BLaER1 treated with 17β-estradiol and CSF1 and Interleukin-3, amounts not matched to agents 10 nM and 100 nM (cell line): ENCODE data around the gene AIDA.
A peak's percentile ranks its signal among the peaks of the same experiment; 100 is the strongest.

Experiments
- H3K27ac ChIP-seq, 11 experiments: shearing (Covaris generic); formaldehyde crosslinking; 2 replicates each; pipeline ENCODE4 v1.8.1; 2022
- H3K27me3 ChIP-seq, 11 experiments: shearing (Covaris generic); formaldehyde crosslinking; 2 replicates each; pipeline ENCODE4 v1.8.1; 2022
- H3K36me3 ChIP-seq, 11 experiments: shearing (Covaris generic); formaldehyde crosslinking; 2 replicates each; pipeline ENCODE4 v1.8.1; 2022
- H3K4me1 ChIP-seq, 10 experiments: shearing (Covaris generic); formaldehyde crosslinking; 2 replicates each; pipeline ENCODE4 v1.8.1; 2022
- H3K4me2 ChIP-seq, 11 experiments: shearing (Covaris generic); formaldehyde crosslinking; 2 replicates each; pipeline ENCODE4 v1.8.1; 2022
- H3K4me3 ChIP-seq, 10 experiments: shearing (Covaris generic); formaldehyde crosslinking; 2 replicates each; pipeline ENCODE4 v1.8.1; 2022
- H3K9ac ChIP-seq, 11 experiments: shearing (Covaris generic); formaldehyde crosslinking; 2 replicates each; pipeline ENCODE4 v1.8.1; 2022
- H3K9me3 ChIP-seq, 11 experiments: shearing (Covaris generic); formaldehyde crosslinking; replicated peaks in 1 of 11; 2 replicates each; pipeline ENCODE4 v1.8.1; 2022
- H4K20me1 ChIP-seq, 11 experiments: shearing (Covaris generic); formaldehyde crosslinking; 2 replicates each; pipeline ENCODE4 v1.8.1; 2022
- Cebpa-rat ChIP-seq, 11 experiments: shearing (Covaris generic); IDR thresholded peaks; 2 replicates each; pipeline ENCODE4 v1.8.1; 2022

Gene AIDA

GRCh38 chr1:222663431-222663934, 48.8 kb downstream of the AIDA start:
- H4K20me1 ChIP-seq, result peaks cover 0 to 2% (median 0%) of the 10 kb centered on the region in 11 experiments; a peak in 2 of 22 replicates
- H3K4me2 ChIP-seq, result no peak overlapping the region
- no peaks in the 10 kb centered on the region for H3K27me3 ChIP-seq
- H3K27ac ChIP-seq, result no peak overlapping the region
- no peak for TF ChIP-seq Cebpa-rat (IDR thresholded peaks at IDR 0.05)
- no peak overlapping the region for H3K9ac ChIP-seq
- no peaks in the 10 kb centered on the region for H3K9me3 ChIP-seq
- H3K36me3 ChIP-seq, result peaks cover 87 to 96% (median 93%) of the 10 kb centered on the region in 11 experiments
- no peak overlapping the region for H3K4me3 ChIP-seq
- no peaks in the 10 kb centered on the region for H3K4me1 ChIP-seq

- Histone ChIP-seq H3K27me3 (no peaks in the 10 kb centered on the region), H3K9ac (no peak overlapping the region)
These were observed 54.4 kb downstream of the AIDA start for GRCh38 chr1:222657899-222658298.

GRCh38 chr1:222656391-222657155, 55.7 kb downstream of the AIDA start:
- Histone ChIP-seq H3K9me3 (no peaks in the 10 kb centered on the region), H3K36me3 (peaks cover 83 to 95% (median 87%) of the 10 kb centered on the region in 11 experiments), H3K9ac (no peak overlapping the region), H3K27me3 (no peaks in the 10 kb centered on the region), H3K27ac (no peak overlapping the region; a peak in 1 of 22 replicates), H3K4me3 (no peak overlapping the region), H3K4me2 (no peak overlapping the region), H3K4me1 (peaks cover 24 to 41% (median 34%) of the 10 kb centered on the region in 10 experiments), H4K20me1 (peaks cover 0 to 6% (median 0%) of the 10 kb centered on the region in 11 experiments; a peak in 1 of 22 replicates)
- TF ChIP-seq Cebpa-rat (IDR thresholded peaks at IDR 0.05), result no peak

More at GRCh38 chr1:222657899-222658298, 54.4 kb downstream of the AIDA start:
- Histone ChIP-seq H3K4me2 (no peak overlapping the region), H3K27ac (no peak overlapping the region), H3K4me1 (peaks cover 24 to 36% (median 31%) of the 10 kb centered on the region in 10 experiments), H3K4me3 (no peak overlapping the region), H3K36me3 (peaks cover 83 to 95% (median 87%) of the 10 kb centered on the region in 11 experiments), H3K9me3 (no peaks in the 10 kb centered on the region), H4K20me1 (peaks cover 0 to 6% (median 0%) of the 10 kb centered on the region in 11 experiments; a peak in 1 of 22 replicates)
- no peak for TF ChIP-seq Cebpa-rat (IDR thresholded peaks at IDR 0.05)

- Histone ChIP-seq H3K27ac (peak overlapping the region; percentile 1 to 77 (median 64); a peak in 17 of 22 replicates), H3K36me3 (peaks cover 82 to 95% (median 87%) of the 10 kb centered on the region in 11 experiments), H3K4me1 (peaks cover 24 to 41% (median 34%) of the 10 kb centered on the region in 10 experiments), H3K4me3 (peak overlapping the region in 1 of 10 experiments; percentile 21; a peak in 2 of 20 replicates), H3K9ac (peak overlapping the region in 7 of 11 experiments; percentile 6 to 59 (median 41); a peak in 12 of 22 replicates), H4K20me1 (peaks cover 0 to 6% (median 0%) of the 10 kb centered on the region in 11 experiments; a peak in 1 of 22 replicates), H3K9me3 (no peaks in the 10 kb centered on the region), H3K4me2 (peak overlapping the region; percentile 58 to 86 (median 70)), H3K27me3 (no peaks in the 10 kb centered on the region)
- TF ChIP-seq Cebpa-rat (IDR thresholded peaks at IDR 0.05), result no peak
These were observed 57.4 kb downstream of the AIDA start for GRCh38 chr1:222654849-222655248.

- Histone ChIP-seq H3K27ac (peak overlapping the region in 1 of 11 experiments; percentile 44; a peak in 1 of 22 replicates), H3K36me3 (peaks cover 79 to 95% (median 84%) of the 10 kb centered on the region in 11 experiments), H3K4me1 (peaks cover 24 to 41% (median 34%) of the 10 kb centered on the region in 10 experiments), H3K27me3 (no peaks in the 10 kb centered on the region), H3K9me3 (no peaks in the 10 kb centered on the region), H3K4me2 (peak overlapping the region in 5 of 11 experiments; percentile 1 to 86 (median 59); a peak in 7 of 22 replicates), H3K4me3 (no peak overlapping the region), H3K9ac (0 out of 22 replicates have a peak overlapping the region, but pooled peaks of 2 of the 11 experiments have one; percentile 6 to 59), H4K20me1 (peaks cover 0 to 6% (median 0%) of the 10 kb centered on the region in 11 experiments; a peak in 1 of 22 replicates)
- TF ChIP-seq Cebpa-rat (IDR thresholded peaks at IDR 0.05), result no peak
These were observed 59.0 kb downstream of the AIDA start for GRCh38 chr1:222653178-222653827.

GRCh38 chr1:222652676-222653075, 59.6 kb downstream of the AIDA start:
- no peak for TF ChIP-seq Cebpa-rat (IDR thresholded peaks at IDR 0.05)
- peaks cover 0 to 6% (median 0%) of the 10 kb centered on the region in 11 experiments; a peak in 1 of 22 replicates for H4K20me1 ChIP-seq
- peaks cover 24 to 41% (median 34%) of the 10 kb centered on the region in 10 experiments for H3K4me1 ChIP-seq
- H3K4me3 ChIP-seq, result no peak overlapping the region
- peak overlapping the region in 3 of 11 experiments; percentile 1 to 59 (median 3); a peak in 1 of 22 replicates for H3K4me2 ChIP-seq
- no peaks in the 10 kb centered on the region for H3K9me3 ChIP-seq
- peaks cover 74 to 94% (median 81%) of the 10 kb centered on the region in 11 experiments for H3K36me3 ChIP-seq
- H3K9ac ChIP-seq, result no peak overlapping the region
- H3K27me3 ChIP-seq, result no peaks in the 10 kb centered on the region
- H3K27ac ChIP-seq, result no peak overlapping the region

- Histone ChIP-seq H3K36me3 (peaks cover 18 to 56% (median 32%) of the 10 kb centered on the region in 11 experiments), H3K4me1 (peaks cover 11 to 18% (median 16%) of the 10 kb centered on the region in 10 experiments), H3K27ac (peak overlapping the region; percentile 87 to 98 (median 96)), H3K9ac (peak overlapping the region; percentile 83 to 96 (median 92)), H3K4me2 (peak overlapping the region; percentile 83 to 96 (median 87)), H3K27me3 (no peaks in the 10 kb centered on the region), H4K20me1 (no peaks in the 10 kb centered on the region), H3K4me3 (peak overlapping the region; percentile 70 to 92 (median 84)), H3K9me3 (no peaks in the 10 kb centered on the region)
- TF ChIP-seq Cebpa-rat (IDR thresholded peaks at IDR 0.05), result no peak
These were observed 67.7 kb downstream of the AIDA start for GRCh38 chr1:222644636-222644980.

GRCh38 chr1:222643938-222644635, 68.2 kb downstream of the AIDA start:
- H3K27ac ChIP-seq, result peak overlapping the region; percentile 87 to 98 (median 96)
- H3K27me3 ChIP-seq, result no peaks in the 10 kb centered on the region
- no peaks in the 10 kb centered on the region for H4K20me1 ChIP-seq
- H3K36me3 ChIP-seq, result peaks cover 12 to 56% (median 28%) of the 10 kb centered on the region in 11 experiments
- no peaks in the 10 kb centered on the region for H3K9me3 ChIP-seq
- H3K4me3 ChIP-seq, result peak overlapping the region; percentile 70 to 92 (median 84)
- peaks cover 11 to 18% (median 16%) of the 10 kb centered on the region in 10 experiments for H3K4me1 ChIP-seq
- peak overlapping the region; percentile 83 to 96 (median 87) for H3K4me2 ChIP-seq
- peak overlapping the region; percentile 83 to 96 (median 92) for H3K9ac ChIP-seq
- no peak for TF ChIP-seq Cebpa-rat (IDR thresholded peaks at IDR 0.05)
